ENCODE data around the gene CEP162.
"Not testable (repeated sequence)": the region's sequence is repeated elsewhere in the genome, so short reads cannot be mapped to it uniquely, and the experiment has no call there.

Gene CEP162

DNA sequence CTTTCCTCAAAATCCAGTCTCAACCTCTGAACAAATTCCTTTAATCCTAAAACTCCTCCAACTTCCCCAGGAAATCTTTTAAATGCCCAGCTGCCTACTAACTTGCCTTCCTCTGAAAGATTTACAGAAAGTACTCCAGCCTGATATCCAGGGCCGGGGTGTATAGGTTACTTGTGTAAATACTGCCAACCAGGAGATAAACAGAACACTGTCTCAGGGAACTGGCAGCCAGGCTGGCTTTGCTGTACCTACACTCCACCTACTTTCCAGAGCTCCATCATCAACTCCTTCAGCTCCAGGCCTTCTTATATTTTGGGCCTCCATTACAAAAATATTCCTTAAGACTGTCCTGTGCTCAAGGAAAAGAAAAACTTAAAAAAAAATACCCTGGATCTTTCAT lies 85.9 kb downstream of the CEP162 start:
- no peak for DNase-seq

DNA sequence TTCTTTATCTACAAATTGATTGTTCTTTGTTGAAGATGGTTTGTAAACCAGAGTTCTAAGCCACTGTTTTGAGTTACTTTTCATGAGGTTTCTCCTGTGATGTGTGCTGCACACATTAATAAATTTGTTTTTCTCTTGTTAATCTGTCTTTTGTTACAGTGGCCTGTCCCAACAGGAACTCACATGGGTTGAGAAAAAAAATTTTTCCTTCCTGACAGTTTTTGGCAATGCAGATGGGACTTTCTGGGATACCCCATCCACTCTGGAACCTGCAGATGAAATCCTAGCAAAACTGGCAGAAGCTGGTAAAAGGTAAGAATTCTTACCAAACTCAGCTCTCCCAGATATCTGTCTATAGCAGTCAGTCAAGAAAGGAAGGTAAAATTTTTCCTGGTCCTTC lies 88.1 kb downstream of the CEP162 start:
- no peak for DNase-seq

DNA sequence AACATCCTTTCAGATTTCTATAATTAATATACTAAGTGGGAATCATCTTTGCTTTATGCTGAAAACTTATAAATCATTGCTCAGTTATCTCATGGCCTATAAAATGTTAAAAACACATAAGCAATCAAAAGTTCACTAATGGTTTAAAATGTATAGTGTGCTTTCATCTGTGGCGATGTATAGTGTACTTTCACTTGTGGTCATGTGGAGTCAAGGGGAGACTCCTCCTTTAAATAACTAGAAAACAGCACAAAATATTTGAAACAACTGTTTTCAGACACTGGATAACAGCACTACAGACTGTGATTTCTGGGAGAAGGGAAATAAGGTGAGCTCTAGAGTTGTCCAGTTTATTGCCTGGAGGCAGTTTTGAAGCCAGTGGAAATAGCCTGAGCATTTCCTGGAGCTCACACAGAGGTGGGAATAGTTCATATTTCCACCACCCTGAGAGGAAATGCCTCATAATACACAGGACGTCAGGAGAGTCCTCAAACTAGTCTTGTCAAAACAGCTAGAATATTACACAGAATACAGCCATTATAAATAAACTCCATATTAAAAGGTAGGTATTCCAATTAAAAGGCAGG lies 89.4 kb downstream of the CEP162 start:
- no peak for DNase-seq

DNA sequence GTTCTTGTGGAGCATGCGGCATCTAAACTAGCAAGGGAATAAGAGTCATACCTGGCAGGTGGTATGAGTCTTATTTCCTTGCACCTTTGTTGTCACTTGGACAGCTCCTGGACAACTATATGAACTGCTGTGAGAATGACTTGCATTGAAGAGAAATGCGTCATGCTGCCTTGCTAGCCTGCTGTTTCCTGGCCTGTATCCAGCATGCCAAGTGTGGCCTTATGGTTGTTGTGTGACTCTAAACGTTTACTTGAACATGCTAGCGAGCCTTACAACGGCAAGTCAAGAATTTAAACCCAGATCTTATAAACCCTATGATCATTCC lies 90.4 kb downstream of the CEP162 start:
- DNase-seq: no peak

DNA sequence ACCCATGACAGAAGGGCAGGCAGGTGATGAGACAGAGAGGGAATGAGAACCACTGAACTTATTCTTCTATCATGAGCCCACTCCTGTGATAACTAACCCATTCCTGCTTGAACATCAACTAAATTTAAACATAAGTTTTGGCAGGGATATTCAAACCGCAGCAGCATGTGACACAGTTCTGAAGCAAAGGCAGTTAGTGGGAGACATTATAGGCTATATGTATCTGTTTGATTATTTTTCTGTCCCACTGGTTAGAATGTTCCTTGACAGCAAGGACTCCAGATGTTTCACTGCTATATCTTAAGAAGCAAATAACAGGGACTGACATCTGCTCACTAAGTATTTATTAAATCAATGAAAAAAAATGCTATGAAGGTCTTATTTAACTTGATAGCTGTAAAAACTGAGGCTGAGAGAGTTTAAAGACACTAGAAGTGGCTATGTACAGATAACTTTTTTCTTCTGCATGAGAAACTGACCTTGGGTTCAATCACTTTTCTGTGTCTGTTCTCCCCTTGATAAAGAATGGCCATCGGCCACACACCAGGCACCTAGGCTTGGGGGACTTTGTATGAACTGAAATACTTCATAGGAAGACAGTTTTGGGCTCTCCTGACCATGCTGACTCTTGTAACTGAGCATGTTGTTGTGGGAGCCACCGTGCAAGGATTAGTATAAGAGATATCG lies 90.9 kb downstream of the CEP162 start:
- no peak for DNase-seq

DNA sequence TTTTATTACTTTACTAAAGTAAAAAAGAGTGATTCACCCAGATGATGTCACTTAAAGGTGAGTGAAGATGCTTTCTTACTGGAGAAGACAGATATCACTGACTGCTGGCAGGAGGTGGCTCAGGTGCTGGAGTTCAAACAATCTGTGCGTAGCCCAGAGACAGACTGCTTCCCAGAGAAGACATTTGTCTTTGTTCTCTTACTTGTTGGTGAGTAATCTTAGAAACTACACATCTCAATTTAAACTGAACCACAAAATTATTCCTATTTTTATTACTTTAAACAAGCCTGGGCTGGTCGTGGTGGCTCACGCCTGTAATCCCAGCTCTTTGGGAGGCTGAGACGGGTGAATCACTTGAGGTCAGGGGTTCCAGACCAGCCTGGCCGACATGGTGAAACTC lies 92.2 kb downstream of the CEP162 start:
- no peak for DNase-seq

DNA sequence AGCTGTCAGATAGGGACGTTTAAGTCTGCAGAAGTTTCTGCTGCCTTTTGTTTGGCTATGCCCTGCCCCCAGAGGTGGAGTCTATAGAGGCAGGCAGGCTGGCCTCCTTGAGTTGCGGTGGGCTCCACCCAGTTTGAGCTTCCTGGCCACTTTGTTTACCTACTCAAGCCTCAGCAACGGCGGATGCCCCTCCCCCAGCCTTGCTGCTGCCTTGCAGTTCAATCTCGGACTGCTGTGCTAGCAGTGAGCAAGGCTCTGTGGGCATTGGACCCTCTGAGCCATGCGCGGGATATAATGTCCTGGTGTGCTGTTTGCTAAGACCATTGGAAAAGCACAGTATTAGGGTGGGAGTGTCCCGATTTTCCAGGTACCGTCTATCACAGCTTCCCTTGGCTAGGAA lies 94.1 kb downstream of the CEP162 start:
- DNase-seq: not testable (repeated sequence)

DNA sequence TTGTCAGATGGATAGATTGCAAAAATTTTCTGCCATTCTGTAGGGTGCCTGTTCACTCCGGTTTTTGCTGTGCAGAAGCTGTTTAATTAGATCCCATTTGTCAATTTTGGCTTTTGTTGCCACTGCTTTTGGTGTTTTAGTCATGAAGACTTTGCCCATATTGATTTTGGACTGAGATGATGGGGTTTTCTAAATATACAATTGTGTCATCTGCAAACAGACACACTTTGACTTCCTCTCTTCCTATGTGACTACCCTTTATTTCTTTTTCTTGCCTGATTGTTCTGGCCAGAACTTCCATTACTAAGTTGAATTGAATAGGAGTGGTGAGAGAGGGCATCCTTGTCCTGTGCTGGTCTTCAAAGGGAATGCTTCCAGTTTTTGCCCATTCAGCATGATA lies 97.9 kb downstream of the CEP162 start:
- DNase-seq: not testable (repeated sequence)

DNA sequence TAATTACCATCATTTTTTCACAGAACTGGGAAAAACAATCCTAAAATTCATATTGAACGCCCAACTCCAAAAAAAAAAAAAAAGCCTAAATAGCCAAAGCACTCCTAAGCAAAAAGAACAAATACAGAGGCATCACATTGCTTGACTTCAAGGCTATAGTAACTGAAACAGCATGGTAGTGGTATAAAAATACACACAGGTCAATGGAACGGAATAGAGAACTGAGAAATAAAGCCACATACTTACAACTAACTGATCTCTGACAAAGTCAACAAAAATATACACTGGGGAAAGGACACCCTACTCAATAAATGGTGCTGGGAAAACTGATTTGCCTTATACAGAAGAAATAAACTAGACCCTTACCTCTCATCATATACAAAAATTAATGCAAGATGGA lies 104.3 kb downstream of the CEP162 start:
- DNase-seq: no peak

DNA sequence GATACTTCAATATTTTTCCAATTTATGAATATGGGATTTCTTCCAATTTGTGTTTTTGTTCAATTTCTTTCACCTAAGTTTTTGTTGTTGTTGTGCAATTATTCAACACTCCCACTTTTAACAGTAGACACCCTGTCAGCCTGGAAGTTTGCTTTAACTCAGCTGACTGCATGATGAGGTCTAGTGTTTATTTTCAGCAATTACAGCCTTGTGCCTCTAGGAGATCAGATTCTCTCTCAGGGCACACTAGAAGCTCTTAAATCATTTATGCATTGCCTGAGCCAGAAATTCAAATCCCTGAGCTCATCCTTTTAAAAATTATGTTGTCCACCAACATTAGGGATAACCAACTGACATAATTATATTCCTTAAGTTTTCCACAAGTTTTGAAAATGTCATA lies 108.2 kb downstream of the CEP162 start:
- no peak for DNase-seq

DNA sequence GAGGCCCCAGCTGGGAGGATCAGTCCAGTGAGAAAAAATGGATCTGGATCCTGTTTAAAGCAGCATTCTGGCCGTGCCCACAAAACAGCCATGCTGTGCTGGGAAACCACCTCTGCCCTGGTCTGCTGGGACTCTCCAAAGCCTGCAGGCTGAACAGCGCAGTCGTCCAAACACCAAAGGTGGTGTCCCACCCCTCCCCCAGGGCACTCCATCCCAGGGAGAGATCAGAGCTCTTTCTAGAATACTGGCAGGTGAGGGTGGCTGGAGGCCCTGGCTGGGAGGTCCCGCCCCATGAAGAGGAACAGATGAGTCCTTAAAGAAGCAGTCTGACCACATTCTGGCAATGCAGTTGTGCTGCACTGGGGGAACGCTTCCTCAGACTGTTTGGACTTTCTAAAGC lies 109.3 kb downstream of the CEP162 start:
- DNase-seq: no peak

DNA sequence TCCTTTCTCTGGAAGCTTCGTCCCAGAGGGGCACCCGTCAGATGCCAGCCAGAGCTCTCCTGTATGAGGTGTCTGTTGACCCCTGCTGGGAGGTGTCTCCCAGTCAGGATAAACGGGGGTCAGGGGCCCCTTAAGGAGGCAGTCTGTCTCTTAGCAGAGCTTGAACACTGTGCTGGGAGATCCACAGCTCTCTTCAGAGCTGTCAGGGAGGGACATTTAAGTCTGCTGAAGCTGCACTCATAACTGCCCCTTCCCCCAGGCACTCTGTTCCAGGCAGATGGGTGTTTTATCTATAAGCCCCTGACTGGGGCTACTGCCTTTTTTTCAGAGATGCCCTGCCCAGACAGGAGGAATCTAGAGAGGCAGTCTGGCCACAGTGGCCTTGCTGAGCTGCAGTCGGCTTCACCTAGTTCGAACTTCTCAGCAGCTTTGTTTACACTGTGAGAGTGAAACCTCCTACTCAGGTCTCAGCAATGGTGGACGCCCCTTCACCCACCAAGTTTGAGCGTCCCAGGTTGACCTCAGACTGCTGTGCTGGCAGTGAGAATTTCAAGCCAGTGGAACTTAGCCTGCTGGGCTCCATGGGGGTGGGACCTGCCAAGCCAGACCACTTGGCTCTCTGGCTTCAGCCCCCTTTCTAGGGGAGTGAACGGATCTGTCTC lies 112.4 kb downstream of the CEP162 start:
- not testable (repeated sequence) for DNase-seq

DNA sequence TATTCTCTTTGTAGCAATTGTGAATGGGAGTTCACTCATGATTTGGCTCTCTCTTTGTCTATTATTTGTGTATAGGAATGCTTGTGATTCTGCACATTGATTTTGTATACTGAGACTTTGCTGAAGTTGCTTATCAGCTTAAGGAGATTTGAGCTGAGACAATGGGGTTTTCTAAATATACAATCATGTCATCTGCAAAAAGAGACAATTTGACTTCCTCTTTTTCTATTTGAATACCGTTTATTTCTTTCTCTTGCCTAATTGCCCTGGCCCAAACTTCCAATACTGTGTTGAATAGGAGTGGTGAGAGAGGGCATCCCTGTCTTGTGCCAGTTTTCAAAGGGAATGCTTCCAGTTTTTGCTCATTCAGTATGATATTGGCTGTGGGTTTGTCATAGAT lies 116.1 kb downstream of the CEP162 start:
- not testable (repeated sequence) for DNase-seq

DNA sequence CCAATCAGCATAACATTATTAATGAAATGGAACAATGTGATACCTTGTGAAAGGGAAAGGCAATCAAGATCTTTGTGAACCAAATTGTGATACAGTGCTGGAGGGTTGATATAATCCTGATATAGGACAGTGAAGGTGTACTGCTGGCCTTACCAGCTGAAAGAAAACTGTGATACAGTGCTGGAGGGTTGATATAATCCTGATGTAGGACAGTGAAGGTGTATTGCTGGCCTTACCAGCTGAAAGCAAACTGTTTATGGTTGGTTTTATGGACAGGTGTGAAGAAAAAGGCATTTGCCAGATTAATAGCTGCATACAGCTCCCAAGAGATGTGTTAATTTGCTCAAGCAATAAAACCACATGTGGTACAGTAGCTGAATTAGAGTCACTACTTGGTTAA lies 119.9 kb downstream of the CEP162 start:
- no peak for DNase-seq

DNA sequence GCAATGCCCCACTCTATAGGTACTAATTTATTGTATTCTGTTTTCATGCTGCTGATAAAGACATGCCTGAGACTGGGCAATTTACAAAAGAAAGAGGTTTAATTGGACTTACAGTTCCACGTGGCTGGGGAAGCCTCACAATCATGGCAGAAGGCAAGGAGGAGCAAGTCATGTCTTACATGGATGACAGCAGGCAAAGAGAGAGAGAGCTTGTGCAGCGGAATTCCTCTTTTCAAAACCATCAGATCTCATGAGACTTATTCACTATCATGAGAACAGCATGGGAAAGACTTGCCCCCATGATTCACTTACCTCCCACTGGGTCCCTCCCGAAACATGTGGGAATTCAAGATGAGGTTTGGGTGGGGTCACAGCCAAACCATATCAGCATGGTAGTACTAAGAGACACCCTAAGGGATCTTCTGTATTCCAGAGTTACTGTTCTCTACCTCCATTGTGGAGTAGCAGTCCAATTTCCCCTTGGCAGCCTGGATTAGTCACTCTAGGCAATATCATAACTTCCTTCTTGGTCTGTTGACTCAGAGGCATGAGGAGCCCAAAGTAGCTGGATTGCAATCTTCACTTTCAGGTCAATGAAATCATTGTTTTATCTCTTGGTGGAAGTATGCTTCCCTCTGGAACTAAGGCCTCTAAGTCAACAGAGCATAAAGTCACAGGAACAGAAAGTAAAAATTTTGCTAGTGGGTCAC lies 122.1 kb downstream of the CEP162 start:
- DNase-seq: not testable (repeated sequence)

DNA sequence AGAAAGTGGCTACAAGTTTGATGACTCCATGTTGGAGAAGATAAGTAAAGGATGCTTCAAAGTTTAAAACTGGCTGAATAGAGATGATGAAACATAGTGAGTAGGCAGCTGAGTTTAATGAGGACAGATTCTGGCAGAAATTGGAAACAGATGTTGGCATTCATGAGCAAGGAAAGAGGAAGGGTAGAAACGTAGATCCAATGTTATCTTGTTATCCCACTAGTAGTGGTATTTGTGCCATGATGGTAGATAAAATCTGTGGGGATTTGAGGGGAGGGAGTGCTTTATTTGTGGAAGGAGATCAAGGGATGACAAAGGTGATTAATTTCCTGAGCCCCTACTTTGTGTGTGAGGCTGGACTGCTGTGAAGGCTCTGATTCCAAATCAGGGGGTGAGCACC lies 124.4 kb downstream of the CEP162 start:
- no peak for DNase-seq

DNA sequence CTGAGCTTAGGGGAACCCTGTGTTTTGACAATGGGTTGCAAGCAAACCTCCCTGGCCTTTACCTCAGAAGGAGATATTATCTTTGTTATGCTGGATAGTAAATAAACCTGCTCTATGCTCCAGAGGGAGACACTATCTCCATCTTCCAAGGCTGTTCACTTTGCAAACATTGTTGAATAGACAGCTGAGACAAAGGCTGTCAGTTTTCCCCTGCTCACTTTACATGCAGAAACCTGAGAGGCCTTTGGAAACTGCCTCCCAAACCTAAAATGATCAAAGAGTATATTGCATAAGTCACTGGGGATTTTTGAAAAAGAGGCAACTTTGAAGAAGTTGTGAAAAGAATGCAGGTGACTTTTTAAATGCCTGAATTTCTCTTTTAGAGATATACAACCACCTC lies 132.3 kb downstream of the CEP162 start:
- peak; percentile 1 for DNase-seq

DNA sequence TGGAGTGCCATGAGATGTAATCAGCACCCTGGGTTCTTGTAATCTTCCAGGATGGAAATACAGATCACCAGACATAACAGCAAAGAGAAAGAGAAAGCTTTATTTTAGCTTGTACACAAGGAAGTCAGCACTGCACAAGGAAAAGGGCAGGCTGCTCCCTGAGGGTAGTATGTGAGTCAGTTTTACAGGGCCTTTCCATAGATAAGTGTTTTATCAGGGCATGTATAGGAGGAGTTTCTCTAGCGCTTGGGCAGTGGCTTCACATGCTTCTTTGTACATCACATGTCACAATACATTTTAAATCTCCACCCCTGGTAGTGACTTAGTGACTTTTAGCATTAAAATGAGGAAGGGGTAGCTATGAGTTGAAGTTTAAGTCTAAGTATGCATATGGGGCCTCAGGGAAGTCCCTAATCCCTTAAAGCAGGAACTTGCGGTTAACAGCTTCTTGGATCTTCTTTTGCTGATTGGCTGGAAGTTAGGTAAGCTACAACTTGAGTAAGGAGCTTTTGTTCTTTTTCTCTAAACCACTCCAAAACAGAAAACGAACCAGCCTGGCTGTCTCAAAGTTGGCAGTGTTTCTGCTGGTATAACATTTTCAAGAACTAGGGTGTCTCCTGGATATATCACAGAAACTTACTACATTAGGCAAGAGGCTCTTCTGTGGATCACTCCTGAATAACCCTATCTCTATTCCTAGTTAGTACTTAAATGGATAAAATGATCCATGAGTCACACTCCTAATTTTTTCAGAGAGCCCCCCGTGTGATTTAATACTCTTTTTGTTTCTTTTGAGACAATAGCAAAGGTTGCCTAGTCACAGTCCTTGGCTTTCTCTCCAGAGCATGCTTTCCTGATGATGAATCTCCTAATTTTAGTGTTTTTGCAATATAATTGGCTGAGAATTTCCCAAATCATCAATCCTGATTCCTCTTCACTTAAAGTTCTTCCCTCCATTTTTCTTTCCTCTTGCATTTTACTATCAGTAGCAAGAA lies 133.7 kb downstream of the CEP162 start:
- no peak for DNase-seq

DNA sequence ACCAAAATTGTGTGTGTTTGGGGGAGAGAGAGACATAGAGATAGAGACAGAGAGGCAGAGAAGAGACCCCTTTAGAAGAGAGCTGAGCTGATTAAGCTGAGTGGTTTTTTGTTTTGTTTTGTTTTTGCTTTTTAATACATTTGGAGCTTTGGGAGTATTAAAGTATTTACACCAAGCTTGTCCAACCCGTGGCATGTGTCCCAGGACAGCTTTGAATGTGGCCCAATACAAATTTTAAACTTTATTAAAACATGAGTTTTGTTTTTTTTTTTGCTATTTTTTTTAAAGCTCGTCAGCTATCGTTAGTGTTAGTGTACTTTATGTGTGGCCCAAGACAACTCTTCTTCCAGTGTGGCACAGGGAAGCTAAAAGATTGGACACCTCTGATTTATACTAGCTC lies 137.9 kb downstream of the CEP162 start:
- no peak for DNase-seq

DNA sequence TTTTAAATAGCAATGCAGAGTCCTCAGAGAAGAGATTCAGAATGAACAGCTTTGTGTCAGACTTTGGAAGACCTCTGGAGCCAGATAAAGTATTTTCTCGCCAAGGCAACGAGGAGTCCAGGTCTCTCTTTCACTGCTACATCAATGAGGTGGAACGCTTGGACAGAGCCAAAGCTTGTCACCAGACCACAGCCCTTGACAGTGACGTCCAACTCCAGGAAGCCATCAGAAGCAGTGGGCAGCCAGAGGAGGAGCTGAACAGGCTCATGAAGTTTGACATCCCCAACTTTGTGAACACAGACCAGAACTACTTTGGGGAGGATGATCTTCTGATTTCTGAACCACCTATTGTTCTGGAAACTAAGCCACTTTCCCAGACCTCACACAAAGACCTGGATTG lies 138.4 kb downstream of the CEP162 start:
- no peak for DNase-seq

DNA sequence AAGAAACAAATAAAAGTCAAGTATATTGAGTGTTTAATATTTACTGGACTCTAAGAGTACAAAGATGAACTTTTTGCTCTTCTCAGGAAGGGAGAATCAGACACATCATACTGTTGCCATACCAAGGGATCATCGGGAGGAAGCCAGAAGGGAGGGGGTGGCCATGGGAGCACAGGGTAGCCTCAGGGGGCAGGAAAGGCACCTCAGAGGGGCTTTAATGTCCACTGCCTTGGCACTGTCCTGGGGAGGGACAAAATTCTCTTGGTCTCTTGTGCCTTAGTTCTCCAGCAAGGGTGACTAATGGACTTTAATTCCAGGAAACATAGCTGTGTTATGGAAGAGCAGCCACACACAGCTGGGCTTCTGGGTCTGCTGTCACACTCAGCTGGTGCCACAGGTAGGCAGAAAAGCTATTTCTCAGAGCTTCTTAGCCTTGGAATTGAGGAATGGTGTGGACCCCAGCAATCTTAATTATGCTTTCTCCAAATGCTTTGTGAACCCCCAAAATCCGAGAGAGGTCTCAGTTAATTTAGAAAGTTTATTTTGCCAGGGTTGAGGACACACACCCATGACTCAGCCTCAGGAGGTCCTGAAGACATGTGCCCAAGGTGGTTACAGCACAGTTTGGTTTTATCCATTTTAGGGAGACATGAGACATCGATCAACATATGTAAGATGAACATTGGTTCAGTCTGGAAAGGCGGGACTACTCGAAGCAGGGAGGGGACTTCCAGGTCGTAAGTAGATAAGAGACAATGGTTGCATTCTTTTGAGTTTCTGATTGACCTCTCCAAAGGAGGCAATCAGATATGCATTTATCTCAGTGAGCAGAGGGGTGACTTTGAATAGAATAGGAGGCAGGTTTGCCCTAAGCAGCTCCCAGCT lies 140.7 kb downstream of the CEP162 start:
- DNase-seq: no peak

DNA sequence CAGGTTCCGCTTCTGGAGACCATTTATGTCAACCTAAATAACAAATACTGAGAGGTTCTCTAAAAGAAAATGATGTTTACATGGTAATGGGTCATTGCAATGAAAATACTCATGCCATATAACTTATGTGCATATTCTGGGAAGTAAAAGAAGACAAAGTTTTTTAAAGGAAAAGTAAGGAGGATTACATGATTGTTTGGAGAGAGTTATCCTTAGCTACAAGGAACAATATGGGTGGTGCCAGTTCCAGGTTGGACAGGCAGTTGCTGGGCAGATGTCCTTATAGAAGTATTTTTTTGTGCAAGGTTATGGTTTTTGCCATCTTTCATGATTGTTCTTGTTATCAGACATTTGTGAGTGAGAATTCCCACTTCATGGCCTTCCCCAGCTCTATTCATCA lies 141.4 kb downstream of the CEP162 start:
- no peak for DNase-seq

Measured in NCI-H1092 treated with DMSO at 0.1 percent for 48 hours (cell line).